ENCODE measurements around the gene MROH9. TPM values are rescaled to one million over a fixed set of nuclear protein-coding genes. Genes with fewer than 3 reads are reported as not detected.

Gene MROH9, protein sequence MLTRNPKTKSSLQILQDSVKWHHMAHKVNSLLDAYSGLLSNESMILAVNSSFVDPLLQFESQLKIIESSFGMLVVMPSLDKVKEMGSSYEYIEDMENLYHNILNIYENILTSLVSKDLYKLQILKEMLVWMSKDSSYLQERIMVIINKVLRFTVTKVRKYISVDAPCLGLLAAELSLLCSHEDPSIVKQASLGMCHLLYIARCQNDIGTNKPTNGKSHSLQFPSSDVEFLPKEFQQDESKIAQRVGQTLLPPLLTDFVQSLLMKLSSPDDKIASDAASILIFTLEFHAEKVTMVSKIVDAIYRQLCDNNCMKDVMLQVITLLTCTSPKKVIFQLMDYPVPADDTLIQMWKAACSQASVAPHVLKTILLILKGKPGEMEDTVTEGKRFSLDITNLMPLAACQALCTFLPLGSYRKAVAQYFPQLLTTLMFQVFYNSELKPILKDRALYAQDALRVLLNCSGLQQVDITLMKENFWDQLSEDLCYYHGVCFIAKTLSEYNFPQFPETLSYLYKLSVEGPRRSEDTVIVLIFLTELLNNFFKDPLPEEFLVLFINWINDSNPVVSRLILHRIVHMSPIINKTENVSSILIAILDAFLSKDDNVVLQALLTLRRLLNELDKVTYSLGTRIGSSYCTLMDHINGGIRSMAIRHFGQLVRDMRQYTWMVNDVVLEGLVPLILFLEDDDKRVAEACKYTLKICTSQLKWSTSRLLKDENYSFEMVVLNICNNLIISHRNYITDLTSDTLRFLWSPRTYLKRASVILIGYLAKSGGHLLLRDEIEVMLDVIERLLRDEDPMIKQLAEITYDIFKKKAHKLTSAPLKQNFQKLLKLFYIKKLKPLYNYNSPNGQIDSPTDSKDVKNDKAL
- total RNA-seq: under 0.01 and 0.88 TPM in 2 replicates

DNA sequence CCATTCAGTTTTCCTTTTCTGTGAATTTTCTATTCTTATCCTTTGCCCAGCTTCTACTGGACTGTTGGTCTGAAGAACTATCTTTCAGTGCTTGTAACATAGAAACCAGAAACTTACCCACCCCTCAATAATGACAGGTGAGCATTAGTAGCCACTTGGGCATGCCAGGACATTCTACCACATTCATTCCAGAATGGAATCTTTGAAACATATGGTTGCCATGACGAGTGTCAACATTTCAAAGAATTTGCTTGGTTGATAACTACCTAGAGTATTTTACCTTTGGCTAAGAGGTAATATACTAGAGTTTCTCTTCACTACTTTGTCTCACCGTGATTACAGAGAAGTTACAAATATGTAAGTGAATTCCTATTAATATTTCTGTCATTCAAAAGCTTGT lies at the start of gene MROH9:
MROH9 (plus strand) TSS at position 304 of the 400 bp plus-strand sequence. CDS start 10,023 bp downstream, outside the sequence.
- Histone ChIP-seq H3K4me2 (ENCODE audit: insufficient read depth, low read length) (no peak within 1 kb of the TSS), H3K36me3 (ENCODE audit: insufficient read depth, low read length) (no peaks in the 10 kb centered on the region), H3K4me3 (ENCODE audit: insufficient read depth, low read length) (no peak within 1 kb of the TSS), H2AFZ (ENCODE audit: low read length) (no peak within 1 kb of the TSS), H3K27me3 (ENCODE audit: insufficient read depth, low read length) (no peaks in the 10 kb centered on the region), H3K9me3 (ENCODE audit: low read depth, low read length) (no peaks in the 10 kb centered on the region), H3K79me2 (ENCODE audit: insufficient read depth, low read length) (no peaks in the 10 kb centered on the region), H3K4me1 (ENCODE audit: insufficient read depth, low read length) (peaks cover 6% of the 10 kb centered on the region), H3K27ac (ENCODE audit: low read depth, low read length) (no peak within 1 kb of the TSS), H4K20me1 (ENCODE audit: insufficient read depth, low read length) (no peaks in the 10 kb centered on the region)
- no peak for DNase-seq (ENCODE audit: insufficient read length, low spot score, missing footprints)
- TF ChIP-seq, protein P1, sequence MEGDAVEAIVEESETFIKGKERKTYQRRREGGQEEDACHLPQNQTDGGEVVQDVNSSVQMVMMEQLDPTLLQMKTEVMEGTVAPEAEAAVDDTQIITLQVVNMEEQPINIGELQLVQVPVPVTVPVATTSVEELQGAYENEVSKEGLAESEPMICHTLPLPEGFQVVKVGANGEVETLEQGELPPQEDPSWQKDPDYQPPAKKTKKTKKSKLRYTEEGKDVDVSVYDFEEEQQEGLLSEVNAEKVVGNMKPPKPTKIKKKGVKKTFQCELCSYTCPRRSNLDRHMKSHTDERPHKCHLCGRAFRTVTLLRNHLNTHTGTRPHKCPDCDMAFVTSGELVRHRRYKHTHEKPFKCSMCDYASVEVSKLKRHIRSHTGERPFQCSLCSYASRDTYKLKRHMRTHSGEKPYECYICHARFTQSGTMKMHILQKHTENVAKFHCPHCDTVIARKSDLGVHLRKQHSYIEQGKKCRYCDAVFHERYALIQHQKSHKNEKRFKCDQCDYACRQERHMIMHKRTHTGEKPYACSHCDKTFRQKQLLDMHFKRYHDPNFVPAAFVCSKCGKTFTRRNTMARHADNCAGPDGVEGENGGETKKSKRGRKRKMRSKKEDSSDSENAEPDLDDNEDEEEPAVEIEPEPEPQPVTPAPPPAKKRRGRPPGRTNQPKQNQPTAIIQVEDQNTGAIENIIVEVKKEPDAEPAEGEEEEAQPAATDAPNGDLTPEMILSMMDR (IDR thresholded peaks at IDR 0.05; ENCODE audit: extremely low read depth, low read depth, low read length): no peak

DNA sequence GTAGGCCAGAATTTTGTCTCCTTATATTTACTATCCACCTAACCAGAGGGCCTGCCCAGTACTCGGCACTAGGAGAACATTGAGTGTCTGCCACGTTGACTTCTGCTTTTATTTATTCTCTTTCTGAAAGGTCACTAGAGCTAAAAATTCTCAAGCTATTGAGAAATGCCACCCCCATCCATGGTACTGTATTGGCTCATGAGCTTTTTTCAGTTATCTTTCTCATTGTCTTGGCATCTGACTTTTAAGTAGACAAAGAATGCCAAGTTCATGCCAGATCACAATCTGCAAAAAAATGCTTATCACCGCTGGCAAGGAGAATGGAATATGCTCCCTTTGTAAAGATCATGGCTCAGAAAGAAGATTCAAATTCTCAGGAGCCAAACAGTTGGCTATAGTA lies 49.8 kb upstream of the MROH9 start:
- Histone ChIP-seq H2AFZ (ENCODE audit: low read length) (no peak overlapping the region), H3K79me2 (ENCODE audit: insufficient read depth, low read length) (no peaks in the 10 kb centered on the region), H3K27me3 (ENCODE audit: insufficient read depth, low read length) (no peaks in the 10 kb centered on the region), H4K20me1 (ENCODE audit: insufficient read depth, low read length) (no peaks in the 10 kb centered on the region), H3K4me3 (ENCODE audit: insufficient read depth, low read length) (no peak overlapping the region), H3K36me3 (ENCODE audit: insufficient read depth, low read length) (no peaks in the 10 kb centered on the region), H3K9me3 (ENCODE audit: low read depth, low read length) (no peaks in the 10 kb centered on the region), H3K4me1 (ENCODE audit: insufficient read depth, low read length) (peaks cover 21% of the 10 kb centered on the region), H3K27ac (ENCODE audit: low read depth, low read length) (peak overlapping the region; percentile 53), H3K4me2 (ENCODE audit: insufficient read depth, low read length) (peak overlapping the region; percentile 19)
- TF ChIP-seq, protein P1 (IDR thresholded peaks at IDR 0.05; ENCODE audit: extremely low read depth, low read depth, low read length): no peak
- DNase-seq (ENCODE audit: insufficient read length, low spot score, missing footprints): no peak

DNA sequence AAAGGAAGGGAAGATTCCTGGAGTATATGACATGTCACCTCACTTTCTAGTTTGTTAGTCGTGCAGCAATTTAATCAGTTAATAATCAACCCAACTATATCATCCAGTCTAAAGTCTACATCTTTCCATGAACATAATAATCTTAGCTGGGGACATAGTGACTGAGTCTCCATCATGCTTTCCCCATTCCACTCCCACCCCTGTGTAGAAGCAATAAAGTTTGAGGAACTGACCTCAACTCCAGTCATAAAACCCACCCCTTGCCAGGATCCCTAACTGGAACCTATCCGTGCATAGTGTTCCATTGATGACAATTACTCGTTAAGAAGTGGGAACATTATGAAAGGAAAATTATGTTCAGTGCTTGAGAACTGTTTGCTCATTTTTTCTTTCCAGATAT lies 48.9 kb upstream of the MROH9 start:
- Histone ChIP-seq H3K9me3 (ENCODE audit: low read depth, low read length) (no peaks in the 10 kb centered on the region), H3K4me1 (ENCODE audit: insufficient read depth, low read length) (peaks cover 17% of the 10 kb centered on the region), H3K4me3 (ENCODE audit: insufficient read depth, low read length) (no peak overlapping the region), H3K27me3 (ENCODE audit: insufficient read depth, low read length) (no peaks in the 10 kb centered on the region), H4K20me1 (ENCODE audit: insufficient read depth, low read length) (no peaks in the 10 kb centered on the region), H3K36me3 (ENCODE audit: insufficient read depth, low read length) (no peaks in the 10 kb centered on the region), H3K27ac (ENCODE audit: low read depth, low read length) (no peak overlapping the region), H3K4me2 (ENCODE audit: insufficient read depth, low read length) (no peak overlapping the region), H2AFZ (ENCODE audit: low read length) (no peak overlapping the region), H3K79me2 (ENCODE audit: insufficient read depth, low read length) (no peaks in the 10 kb centered on the region)
- TF ChIP-seq, protein P1 (IDR thresholded peaks at IDR 0.05; ENCODE audit: extremely low read depth, low read depth, low read length): no peak
- DNase-seq (ENCODE audit: insufficient read length, low spot score, missing footprints): no peak

DNA sequence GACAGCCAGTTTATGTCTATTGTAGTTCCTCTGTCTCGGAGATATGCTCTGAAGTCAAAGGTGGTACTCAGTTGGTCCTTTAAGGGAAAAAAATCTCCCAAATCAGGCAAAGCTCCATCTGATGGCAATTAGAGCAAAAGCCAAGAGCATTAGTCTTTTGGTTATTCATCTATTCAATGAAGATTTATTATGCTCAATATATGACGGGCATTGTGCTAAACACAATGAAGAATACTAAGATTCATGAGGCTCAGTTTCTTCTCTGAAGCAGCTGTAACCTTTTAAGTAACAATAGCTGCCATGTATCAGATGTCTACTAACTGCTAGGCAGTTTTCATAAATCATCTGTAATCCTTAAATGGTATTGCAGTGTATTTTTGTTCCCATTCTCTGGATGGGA lies 47.6 kb upstream of the MROH9 start:
- Histone ChIP-seq H3K27ac (ENCODE audit: low read depth, low read length) (no peak overlapping the region), H3K4me2 (ENCODE audit: insufficient read depth, low read length) (no peak overlapping the region), H3K4me1 (ENCODE audit: insufficient read depth, low read length) (peaks cover 11% of the 10 kb centered on the region), H3K27me3 (ENCODE audit: insufficient read depth, low read length) (no peaks in the 10 kb centered on the region), H3K4me3 (ENCODE audit: insufficient read depth, low read length) (no peak overlapping the region), H3K36me3 (ENCODE audit: insufficient read depth, low read length) (no peaks in the 10 kb centered on the region), H2AFZ (ENCODE audit: low read length) (no peak overlapping the region), H3K9me3 (ENCODE audit: low read depth, low read length) (no peaks in the 10 kb centered on the region), H3K79me2 (ENCODE audit: insufficient read depth, low read length) (no peaks in the 10 kb centered on the region), H4K20me1 (ENCODE audit: insufficient read depth, low read length) (no peaks in the 10 kb centered on the region)
- no peak for DNase-seq (ENCODE audit: insufficient read length, low spot score, missing footprints)
- TF ChIP-seq, protein P1 (IDR thresholded peaks at IDR 0.05; ENCODE audit: extremely low read depth, low read depth, low read length): no peak
